Measurements from ENCODE around the gene SOD1.

GRCh38 chr21:31675318-31675717 lies 15.8 kb downstream of the SOD1 start:
- TF ChIP-seq CTCF (IDR thresholded peaks at IDR 0.05) (no peak), POLR2A (IDR thresholded peaks at IDR 0.05) (no peak)

Data from testis (tissue), 2 donors.